ENCODE measurements around the gene ZFX.

Gene ZFX

GRCh38 chrX:24210190-24210589 lies 60.7 kb downstream of the ZFX start:
- DNase-seq = no peak
- Histone ChIP-seq H3K27me3 (replicated peaks) (no peaks in the 10 kb centered on the region), H3K27ac (no peak overlapping the region), H3K4me3 (ENCODE audit: low read depth, low read length) (no peak overlapping the region), H3K36me3 (replicated peaks) (peaks cover 46% of the 10 kb centered on the region)
- TF ChIP-seq, protein P1, sequence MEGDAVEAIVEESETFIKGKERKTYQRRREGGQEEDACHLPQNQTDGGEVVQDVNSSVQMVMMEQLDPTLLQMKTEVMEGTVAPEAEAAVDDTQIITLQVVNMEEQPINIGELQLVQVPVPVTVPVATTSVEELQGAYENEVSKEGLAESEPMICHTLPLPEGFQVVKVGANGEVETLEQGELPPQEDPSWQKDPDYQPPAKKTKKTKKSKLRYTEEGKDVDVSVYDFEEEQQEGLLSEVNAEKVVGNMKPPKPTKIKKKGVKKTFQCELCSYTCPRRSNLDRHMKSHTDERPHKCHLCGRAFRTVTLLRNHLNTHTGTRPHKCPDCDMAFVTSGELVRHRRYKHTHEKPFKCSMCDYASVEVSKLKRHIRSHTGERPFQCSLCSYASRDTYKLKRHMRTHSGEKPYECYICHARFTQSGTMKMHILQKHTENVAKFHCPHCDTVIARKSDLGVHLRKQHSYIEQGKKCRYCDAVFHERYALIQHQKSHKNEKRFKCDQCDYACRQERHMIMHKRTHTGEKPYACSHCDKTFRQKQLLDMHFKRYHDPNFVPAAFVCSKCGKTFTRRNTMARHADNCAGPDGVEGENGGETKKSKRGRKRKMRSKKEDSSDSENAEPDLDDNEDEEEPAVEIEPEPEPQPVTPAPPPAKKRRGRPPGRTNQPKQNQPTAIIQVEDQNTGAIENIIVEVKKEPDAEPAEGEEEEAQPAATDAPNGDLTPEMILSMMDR (IDR thresholded peaks at IDR 0.05; ENCODE audit: low read depth, low read length, missing control alignments) = no peak
- in situ Hi-C loops (cut with HindIII; ENCODE audit: low pct_ligation_motif_present, low sequenced_read_pairs) = no loop called here

DNA sequence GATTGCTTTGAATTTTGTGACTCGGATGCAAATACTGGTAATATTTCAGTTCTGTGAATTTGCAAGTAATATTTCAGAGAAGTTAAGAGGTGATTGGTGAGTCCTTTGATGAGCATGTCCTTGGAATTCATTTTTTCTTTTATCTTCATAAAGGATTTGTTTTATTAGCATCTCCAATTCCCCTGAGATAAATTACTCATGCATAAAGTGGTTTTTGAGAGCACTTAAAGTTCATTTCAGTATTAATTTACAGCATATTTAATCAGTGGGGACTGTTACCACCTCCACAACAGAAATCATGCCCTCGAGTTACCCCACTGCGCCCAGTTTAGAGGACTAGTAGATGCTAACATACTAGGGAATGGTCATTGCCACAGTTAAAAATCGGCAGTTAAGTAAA lies 65.0 kb downstream of the ZFX start:
- Histone ChIP-seq H3K36me3 (replicated peaks) (peaks cover 28% of the 10 kb centered on the region), H3K27me3 (replicated peaks) (no peaks in the 10 kb centered on the region), H3K4me3 (ENCODE audit: low read depth, low read length) (no peak overlapping the region), H3K27ac (no peak overlapping the region)
- TF ChIP-seq, protein P1 (IDR thresholded peaks at IDR 0.05; ENCODE audit: low read depth, low read length, missing control alignments) = no peak
- DNase-seq = no peak
- in situ Hi-C loops (cut with HindIII; ENCODE audit: low pct_ligation_motif_present, low sequenced_read_pairs) = no loop called here

GRCh38 chrX:24215272-24215671 lies 65.7 kb downstream of the ZFX start:
- in situ Hi-C loops (cut with HindIII; ENCODE audit: low pct_ligation_motif_present, low sequenced_read_pairs) = no loop called here
- H3K27me3 ChIP-seq (replicated peaks) = no peaks in the 10 kb centered on the region
- no peak overlapping the region for H3K4me3 ChIP-seq (ENCODE audit: low read depth, low read length)
- H3K36me3 ChIP-seq (replicated peaks) = peaks cover 22% of the 10 kb centered on the region
- no peak overlapping the region for H3K27ac ChIP-seq
- DNase-seq = no peak
- TF ChIP-seq, protein P1 (IDR thresholded peaks at IDR 0.05; ENCODE audit: low read depth, low read length, missing control alignments) = no peak

DNA sequence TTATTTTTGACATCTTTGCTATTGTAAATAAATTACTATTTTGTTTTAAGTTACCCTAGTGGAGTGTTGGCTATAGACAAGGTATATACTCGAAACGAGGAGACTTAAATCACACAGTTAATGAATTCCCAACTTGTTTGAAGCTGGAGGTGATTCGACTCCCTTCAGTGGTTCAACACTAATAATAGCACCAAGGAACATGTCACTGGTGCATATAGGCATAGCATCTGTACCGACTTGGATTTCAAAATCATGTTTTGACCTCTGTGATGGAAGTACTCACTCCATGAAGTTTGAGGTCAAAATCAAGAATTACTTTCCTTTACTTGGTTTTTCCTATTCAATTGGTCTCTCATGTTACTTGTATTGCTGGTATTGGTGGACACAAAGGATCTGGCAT lies 66.5 kb downstream of the ZFX start:
- TF ChIP-seq, protein P1 (IDR thresholded peaks at IDR 0.05; ENCODE audit: low read depth, low read length, missing control alignments) = no peak
- Histone ChIP-seq H3K27me3 (replicated peaks) (no peaks in the 10 kb centered on the region), H3K4me3 (ENCODE audit: low read depth, low read length) (no peak overlapping the region), H3K27ac (no peak overlapping the region), H3K36me3 (replicated peaks) (peaks cover 14% of the 10 kb centered on the region)
- DNase-seq = no peak
- in situ Hi-C loops (cut with HindIII; ENCODE audit: low pct_ligation_motif_present, low sequenced_read_pairs) = no loop called here

- Histone ChIP-seq H3K27ac (no peak overlapping the region), H3K36me3 (replicated peaks) (peaks cover 8% of the 10 kb centered on the region), H3K4me3 (ENCODE audit: low read depth, low read length) (no peak overlapping the region), H3K27me3 (replicated peaks) (no peaks in the 10 kb centered on the region)
- DNase-seq = no peak
- in situ Hi-C loops (cut with HindIII; ENCODE audit: low pct_ligation_motif_present, low sequenced_read_pairs) = no loop called here
- TF ChIP-seq, protein P1 (IDR thresholded peaks at IDR 0.05; ENCODE audit: low read depth, low read length, missing control alignments) = no peak
Measured at GRCh38 chrX:24216827-24217226, 67.3 kb downstream of the ZFX start.

GRCh38 chrX:24219320-24219719 lies 69.8 kb downstream of the ZFX start:
- Histone ChIP-seq H3K4me3 (ENCODE audit: low read depth, low read length) (no peak overlapping the region), H3K27me3 (replicated peaks) (no peaks in the 10 kb centered on the region), H3K27ac (no peak overlapping the region), H3K36me3 (replicated peaks) (no peaks in the 10 kb centered on the region)
- no peak for DNase-seq
- TF ChIP-seq, protein P1 (IDR thresholded peaks at IDR 0.05; ENCODE audit: low read depth, low read length, missing control alignments) = no peak
- in situ Hi-C loops (cut with HindIII; ENCODE audit: low pct_ligation_motif_present, low sequenced_read_pairs) = no loop called here

Data from brain microvascular endothelial cell (primary cell).